LNCaP clone FGC (cell line): Measurements from ENCODE around the gene E2F3.

Experiments used
- DNase-seq: peaks from one replicate; pipeline ENCODE4 v3.0.0-alpha.2; 2011; ENCODE audit warnings: low read depth
- H3K4me3 ChIP-seq: 2 replicates; pipeline ENCODE4 v1.5.1; 2011; ENCODE audit warnings: mild to moderate bottlenecking, low read depth, low read length, control low read depth
- TF ChIP-seq, protein P1 (sequence below): IDR thresholded peaks from 2 replicates; pipeline ENCODE4 v1.5.1; 2012; ENCODE audit warnings: mild to moderate bottlenecking; ENCODE audit not compliant: control insufficient read depth, insufficient read depth; ENCODE audit errors: extremely low read depth

The E2F3 gene

DNA sequence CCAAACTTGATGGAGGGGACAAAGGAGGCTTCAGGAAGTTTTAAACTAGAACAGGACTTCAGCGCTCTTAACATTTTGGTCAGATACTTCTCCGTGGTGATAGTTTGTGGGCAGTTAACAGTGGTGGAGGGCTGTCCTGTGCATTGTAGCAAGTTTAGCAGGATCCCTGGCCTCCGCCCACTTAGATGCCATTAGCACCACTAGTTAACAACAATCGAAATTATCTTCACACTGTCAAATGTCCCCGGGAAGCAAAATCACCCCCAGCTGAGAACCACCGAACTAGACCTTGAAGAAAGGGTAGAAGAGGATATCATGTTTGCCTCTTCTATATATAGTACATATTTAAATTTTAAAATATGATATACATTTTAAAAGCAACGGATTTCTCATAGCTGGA lies 13.6 kb downstream of the E2F3 start:
- TF ChIP-seq, protein P1, sequence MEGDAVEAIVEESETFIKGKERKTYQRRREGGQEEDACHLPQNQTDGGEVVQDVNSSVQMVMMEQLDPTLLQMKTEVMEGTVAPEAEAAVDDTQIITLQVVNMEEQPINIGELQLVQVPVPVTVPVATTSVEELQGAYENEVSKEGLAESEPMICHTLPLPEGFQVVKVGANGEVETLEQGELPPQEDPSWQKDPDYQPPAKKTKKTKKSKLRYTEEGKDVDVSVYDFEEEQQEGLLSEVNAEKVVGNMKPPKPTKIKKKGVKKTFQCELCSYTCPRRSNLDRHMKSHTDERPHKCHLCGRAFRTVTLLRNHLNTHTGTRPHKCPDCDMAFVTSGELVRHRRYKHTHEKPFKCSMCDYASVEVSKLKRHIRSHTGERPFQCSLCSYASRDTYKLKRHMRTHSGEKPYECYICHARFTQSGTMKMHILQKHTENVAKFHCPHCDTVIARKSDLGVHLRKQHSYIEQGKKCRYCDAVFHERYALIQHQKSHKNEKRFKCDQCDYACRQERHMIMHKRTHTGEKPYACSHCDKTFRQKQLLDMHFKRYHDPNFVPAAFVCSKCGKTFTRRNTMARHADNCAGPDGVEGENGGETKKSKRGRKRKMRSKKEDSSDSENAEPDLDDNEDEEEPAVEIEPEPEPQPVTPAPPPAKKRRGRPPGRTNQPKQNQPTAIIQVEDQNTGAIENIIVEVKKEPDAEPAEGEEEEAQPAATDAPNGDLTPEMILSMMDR, result no peak
- no peak for DNase-seq
- H3K4me3 ChIP-seq, result no peak overlapping the region

DNA sequence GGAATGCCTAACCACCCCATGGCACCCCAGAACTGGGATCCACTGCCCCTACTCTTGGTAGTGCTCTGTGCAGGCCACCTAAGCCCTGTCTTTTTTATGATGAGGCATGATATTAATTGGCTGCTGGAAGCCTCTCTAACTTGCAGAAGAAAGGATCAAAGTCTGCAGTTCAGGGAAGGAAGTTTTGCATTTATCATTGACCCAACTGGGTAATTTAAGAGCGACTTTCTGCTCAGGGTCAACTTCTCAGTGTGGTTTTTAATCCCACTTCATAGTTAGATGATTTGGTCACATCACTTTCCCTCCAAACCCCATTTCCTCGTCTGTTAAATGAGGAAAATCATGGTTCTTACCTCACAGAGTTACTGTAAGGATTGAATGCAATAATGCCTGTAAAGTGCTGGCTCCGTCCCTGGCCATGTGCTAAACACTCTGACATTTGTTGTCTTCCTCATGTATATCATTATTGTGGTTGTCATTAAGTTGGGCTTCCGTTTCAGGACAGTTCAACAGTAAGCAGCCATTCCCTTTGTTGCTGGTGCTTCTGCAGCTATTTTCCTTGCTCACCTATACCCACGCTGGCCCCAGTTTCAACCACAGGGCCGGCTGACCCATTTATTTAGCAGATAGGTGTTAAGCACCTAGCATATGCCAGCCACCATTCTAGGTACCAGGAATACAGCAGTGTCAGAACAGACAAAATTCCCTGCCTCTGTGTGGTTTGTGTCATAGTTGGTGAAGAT lies 14.2 kb downstream of the E2F3 start:
- TF ChIP-seq, protein P1, result no peak
- no peak overlapping the region for H3K4me3 ChIP-seq
- DNase-seq, result no peak

DNA sequence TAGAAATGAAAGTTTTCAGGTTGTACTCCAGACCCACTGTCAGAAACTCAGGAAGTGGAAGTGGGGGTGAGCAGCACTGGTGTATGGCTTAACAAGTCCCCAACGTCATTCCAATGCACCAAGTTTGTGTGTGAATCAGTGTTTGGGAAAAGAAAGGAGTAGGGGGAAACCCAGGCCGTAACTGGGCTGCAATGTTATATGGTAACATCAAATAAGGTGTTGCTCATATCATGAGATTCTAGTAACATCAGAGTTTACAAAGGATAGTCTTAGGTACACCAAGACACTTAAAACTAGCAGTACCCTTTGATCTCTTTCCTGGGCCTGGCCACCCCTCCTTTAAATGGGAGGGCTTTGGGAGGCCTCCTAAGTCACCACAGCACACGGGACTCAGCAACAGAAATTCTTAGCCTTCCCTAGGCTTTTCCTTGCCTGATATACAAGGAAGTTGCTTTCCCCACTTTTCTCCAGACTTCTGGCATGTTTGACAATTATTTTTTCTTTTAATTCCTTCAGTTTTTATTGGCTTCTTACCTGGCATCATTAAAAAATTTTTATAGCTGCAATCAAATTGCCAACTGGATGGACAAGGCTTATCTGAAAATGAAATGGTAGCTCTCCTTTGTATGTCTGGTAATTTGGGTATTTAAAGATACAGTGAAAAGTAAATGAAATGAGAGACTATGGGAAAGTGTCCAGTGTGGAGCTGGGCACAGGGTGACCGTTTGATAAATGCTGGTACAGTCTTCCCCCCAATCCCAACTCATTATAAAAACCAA lies 15.1 kb downstream of the E2F3 start:
- H3K4me3 ChIP-seq, result peak overlapping the region; percentile 9; the same call in 1 of the 2 replicates
- peak; percentile 69 for DNase-seq
- TF ChIP-seq, protein P1, result no peak

DNA sequence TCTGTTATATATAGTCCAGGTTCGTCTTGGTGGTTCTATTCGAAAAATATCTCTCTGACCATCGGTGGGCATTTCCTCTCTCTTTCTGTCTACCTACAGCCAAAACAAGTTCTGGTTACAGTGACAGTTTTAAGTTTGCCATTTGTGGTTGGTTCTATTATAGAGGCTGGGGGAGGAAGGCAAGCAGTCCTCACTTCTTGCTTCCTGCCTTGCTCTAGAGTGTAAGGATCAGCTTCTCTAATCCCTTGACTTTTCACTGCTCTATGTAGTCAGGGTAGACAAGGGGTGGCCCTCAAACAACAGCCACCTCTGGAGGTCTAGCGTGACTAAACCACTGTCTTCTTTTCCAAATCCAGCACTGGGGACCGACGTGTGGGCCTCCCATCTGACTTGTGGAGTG lies 16.1 kb downstream of the E2F3 start:
- no peak overlapping the region; the same call in 1 of the 2 replicates for H3K4me3 ChIP-seq
- DNase-seq, result no peak
- TF ChIP-seq, protein P1, result no peak

DNA sequence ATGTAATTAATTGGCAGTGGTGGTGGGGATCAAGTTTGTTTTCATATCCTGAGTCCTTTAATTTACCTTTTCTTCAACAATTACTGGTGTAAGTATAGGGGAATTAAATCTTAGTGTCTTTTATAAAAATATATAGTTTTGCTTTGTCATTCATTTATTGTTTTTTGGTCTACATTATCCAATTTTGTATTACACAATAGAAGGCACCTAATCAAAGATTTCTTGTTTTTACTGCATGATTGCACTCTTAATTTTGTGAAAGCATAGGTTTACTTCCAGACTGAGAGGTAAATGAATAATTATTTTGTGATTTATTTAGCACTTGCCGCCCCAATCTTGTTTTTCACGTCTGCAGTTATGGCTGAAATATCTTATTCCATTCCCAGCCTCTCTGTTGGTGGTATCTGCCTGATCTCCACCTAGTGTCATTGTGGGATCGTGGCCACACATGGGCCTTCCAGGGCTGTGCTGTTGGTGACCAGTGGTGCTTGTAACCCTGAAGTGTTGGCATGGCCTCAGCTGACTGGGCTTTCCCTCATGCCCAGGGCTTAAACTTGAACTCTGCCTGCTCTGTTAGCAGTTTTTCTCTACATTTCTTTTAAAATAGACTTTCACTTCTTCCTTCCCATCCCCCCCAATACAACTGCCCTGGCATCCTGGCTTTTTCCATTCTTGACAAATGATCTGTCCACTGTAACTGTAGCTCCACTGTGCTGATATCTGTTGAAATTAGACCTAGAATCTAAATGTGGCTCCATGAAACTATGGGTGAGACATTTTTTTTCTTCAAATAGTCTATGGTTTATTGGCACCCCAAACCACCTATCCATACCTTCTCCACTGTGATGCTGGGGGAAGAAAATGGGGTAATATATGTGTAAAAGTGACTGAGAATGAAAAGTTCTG lies 24.8 kb downstream of the E2F3 start:
- no peak for DNase-seq
- TF ChIP-seq, protein P1, result no peak
- no peak overlapping the region for H3K4me3 ChIP-seq

DNA sequence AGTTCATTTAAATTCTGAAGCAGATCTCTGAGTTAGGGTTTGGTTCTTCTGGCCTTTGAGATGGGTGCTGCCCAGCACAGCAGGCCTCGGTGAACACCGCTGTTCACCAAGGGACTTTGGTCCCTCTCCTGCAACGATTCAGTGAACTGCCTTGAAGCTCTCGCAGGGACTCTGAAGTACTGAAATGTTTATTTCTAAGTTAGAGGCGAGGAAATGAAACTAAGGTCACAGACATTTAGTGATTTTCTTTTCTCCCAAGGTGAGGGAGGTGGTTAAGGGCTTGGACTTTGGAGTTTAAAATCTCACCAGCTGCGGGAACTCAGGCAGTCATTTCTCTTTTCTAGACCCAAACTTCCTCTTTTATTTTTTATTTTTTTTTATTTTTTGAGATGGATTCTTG lies 26.2 kb downstream of the E2F3 start:
- TF ChIP-seq, protein P1, result no peak
- DNase-seq, result no peak
- no peak overlapping the region for H3K4me3 ChIP-seq
